ENCODE results near the gene CHMP4B.

CHMP4B gene

DNA sequence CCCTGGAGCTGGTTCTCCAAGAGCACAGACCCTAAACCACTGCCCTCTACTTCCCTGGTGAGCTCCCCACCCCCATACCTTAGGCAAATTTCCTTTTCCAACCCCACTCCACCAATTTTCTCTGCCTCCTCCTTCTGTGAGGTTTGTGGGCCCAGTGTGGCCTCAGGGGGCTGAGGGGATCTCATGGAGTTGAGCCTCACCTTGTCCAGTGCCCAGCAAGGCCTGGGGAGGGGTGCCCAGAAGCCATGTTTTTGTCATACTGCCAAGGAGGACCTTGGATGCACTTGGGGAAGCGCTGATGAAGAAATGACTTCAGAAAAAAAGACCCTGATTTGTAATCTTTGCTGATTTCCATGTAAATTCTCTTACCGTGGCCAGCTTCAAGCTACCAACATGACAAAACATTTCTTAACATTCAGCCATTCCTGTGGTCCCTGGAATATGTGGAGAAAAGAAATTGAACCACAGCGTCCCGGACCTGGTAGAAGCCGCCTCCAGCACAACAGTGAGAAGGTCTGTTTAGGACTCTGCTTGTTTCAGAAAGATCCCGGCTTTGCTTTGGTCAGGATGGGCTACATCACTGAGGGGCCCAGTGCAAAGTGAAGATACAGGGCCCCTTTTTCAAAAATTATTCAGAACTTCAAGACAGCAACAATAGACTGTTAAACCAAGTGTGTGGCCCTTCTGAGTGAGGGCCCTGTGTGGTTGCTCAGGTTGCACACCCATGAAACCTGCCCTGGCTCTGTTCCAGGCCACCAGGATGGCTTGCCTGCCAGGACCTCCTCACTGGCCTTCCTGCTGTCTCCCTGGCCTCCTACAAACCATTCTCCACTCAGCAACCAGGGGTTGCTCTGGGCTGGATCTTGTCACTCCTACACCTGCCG is 52.5 kb downstream of the CHMP4B start:
- no peak for DNase-seq (ENCODE audit: low read depth)

DNA sequence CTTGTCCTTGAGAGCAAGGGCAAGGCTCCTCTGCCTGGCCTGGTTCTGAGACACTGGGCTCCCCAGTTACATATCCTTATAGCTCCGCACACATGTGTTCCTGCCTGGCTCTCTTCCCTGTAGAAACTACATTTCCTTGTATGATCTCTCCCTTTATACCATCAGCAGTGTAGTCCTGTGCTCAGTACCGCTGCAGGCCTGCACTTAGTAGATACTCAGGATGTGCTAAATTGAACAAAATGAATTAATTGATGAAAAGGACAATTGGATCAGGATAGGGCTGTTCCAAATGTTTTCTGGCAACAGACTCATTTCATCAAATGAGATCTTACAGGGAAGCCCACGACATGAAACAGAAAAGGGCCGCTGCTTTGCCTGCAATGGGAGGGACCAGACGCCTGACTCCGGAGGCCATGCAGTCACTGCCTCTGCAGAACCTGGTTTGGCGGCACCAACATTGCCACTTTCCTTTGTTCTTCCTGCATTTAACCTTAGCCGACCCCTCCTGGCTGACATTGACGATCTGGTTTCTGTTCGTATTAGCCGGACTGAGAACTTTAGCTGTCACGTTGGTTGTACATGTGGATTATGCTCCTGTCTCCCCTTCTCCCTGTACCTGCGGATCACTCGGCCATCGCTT is 53.3 kb downstream of the CHMP4B start:
- no peak for DNase-seq (ENCODE audit: low read depth)

DNA sequence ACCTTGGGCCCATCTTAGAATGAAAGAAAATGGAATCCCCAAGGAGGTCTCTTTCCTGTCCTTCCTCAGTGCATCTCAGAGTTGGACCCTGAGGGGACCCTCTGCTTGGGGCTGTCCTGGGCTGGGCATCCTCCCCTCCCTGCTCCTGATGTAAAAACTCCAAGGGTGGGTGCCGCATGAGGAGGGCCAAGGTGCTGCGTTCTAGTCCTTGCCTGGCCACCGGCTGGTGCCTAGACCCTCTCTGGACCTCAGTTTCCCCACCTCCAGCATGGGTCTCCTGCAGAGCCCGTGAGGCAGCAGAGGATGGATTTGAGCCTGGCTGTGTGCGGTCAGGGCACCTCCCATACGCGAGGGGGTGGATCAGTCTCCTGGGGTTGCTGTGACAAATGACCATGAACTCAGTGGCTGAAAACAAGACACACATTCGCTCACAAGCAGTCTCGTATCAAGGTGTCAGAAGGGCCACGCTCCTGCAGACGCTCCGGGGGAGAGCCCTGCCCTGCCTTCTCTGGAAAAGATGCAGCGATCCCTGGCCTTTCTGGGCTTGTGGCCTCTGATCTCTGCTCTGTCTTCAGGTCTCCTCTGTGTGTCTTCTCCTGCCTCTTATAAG is 54.7 kb downstream of the CHMP4B start:
- DNase-seq (ENCODE audit: low read depth) = no peak

DNA sequence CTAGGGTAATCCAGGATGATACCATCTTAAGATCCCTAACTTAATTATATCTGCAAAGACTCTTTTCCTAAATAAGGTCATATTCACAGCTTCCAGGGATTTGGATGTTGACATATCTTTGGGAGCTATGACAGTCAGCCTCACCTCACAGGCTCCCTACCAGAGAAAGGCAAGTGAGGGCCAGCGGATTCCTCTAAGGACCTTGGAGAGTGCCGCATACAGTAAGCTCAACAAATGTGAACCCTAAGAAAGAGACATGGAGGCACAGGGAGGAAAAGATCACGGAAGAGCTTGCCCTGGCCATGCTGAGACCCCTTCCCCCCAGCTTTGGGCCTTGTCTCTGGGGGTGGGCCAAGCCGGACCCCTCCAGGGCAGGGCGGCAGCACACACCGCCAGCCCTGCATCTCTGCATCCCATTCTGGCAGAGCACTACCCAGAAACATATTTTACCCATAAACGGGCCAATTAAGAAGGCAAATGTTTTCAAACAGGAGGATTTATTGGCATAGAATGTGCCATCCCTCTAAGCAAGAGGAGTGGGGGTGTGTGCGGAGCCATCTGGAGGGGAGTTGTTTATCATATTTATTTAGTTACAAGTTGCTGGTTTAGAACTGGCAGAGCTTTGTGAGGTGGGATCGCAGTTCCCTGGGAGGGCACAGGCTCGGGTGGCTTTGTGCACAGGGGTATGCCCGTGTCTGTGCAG is 55.4 kb downstream of the CHMP4B start:
- no peak for DNase-seq (ENCODE audit: low read depth)

DNA sequence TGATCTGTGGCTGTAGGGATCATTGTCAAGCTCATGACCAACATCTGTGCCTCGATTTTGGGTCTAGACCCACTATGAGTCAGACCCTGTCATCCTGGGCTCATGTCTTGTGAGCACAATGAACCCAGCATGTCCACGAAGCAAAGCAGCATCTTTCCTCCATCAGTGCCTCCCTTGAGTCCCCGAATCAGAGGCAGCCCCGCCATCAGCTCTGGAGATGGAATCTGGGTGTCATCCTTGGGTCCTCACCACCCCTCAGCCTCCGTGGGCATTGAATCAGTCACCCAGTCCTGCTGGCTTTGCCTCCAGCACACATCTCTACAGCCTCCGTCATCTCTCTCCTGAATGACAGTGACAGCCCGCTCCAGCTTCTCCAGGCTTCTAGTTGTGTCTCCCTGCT is 56.9 kb downstream of the CHMP4B start:
- no peak for DNase-seq (ENCODE audit: low read depth)

DNA sequence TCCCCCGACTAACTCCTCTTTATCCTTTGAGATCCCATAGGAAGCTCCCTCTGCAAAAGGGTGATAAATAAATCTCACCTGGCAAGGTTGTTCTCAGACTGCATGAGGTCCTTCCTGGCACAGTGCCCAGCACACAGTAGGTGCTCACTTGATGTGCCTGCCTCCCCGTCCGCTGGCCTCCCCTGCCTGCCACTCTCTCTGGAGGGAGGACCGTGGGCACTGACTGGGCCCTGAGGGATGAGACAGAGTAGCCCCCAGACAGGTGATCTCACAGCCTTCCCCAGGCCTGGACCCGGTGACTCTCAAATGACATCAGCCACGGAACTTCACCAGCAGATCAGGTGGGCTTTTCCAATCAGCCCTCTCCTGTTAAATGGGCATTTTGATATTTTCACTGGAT is 57.4 kb downstream of the CHMP4B start:
- DNase-seq (ENCODE audit: low read depth) = no peak

DNA sequence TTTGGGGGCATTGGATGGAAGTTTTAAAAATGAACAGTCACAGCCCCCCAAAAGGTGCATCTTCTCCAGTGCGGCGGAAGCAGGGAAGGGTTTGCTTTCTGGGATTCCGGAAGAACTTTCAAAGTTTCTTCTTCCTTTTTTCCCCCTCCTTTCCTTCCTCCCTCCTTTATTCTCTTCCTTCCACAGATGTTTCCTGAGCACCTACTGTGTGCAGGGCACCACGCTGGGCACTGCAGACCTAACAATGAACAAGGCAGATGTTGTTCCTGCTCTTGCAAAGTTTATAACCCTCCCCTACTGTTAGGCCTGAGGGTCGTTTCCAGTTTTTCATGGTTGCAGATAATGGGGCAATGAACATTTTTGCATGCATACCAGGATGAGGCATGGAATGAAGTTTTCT is 58.1 kb downstream of the CHMP4B start:
- DNase-seq (ENCODE audit: low read depth) = no peak

DNA sequence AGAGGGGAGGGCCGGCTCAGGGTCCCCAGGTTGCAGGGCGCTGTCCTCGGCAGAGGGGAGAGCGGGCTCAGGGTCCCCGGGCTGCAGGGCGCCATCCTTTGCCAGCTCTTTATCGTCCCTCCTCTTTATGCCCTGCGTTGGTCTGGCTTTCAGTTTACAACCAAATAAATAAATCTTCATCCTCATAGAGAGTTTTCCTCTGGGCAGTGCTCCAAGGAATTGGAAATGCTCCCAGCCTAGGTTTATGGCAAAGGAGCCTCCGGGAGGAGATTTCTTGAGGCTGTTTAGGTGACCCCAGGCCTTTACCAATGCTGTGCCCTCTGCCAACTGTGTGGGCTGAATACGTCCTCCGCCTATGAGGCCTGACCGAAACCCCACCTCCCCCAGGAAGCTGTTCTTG is 60.2 kb downstream of the CHMP4B start:
- DNase-seq (ENCODE audit: low read depth) = no peak

DNA sequence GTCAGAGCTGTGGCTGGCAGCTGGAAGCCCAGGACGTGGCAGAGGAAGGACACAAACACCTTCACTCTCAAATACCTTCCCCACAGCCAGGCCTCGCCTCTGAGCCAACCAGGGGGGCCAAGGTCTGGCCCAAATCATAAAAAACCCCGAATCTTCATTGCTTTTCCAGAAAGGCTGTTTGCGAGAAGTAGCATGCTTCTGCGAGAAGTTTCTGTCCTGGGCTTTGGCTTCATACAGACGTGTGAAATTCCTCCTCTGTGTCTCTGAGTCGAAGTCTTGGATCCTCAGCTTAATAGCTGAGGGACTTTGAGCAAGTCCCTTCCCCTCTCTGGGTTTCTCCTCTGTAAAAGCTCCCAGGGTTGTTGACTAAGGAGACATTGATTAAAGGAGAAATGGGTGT is 63.0 kb downstream of the CHMP4B start:
- DNase-seq (ENCODE audit: low read depth) = no peak

DNA sequence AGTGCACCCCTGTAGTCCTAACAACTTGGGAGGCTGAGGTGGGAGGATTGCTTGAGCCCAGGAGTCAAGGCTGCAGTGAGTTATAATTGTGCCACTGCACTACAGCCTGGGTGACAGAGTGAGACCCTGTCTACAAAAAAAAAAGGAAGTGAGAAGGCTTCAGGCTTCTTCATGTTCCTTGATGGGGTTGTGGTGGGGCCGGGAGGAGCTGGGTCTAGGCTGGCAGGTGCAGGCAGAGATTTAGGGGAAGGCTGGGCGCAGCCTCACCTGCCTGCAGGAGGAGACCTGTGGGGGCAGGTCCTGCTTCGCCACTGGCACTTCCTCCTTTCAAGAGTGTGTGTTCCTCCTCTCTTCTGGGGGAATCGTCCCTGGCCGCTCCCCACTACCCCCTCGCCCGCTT is 63.9 kb downstream of the CHMP4B start:
- no peak for DNase-seq (ENCODE audit: low read depth)

DNA sequence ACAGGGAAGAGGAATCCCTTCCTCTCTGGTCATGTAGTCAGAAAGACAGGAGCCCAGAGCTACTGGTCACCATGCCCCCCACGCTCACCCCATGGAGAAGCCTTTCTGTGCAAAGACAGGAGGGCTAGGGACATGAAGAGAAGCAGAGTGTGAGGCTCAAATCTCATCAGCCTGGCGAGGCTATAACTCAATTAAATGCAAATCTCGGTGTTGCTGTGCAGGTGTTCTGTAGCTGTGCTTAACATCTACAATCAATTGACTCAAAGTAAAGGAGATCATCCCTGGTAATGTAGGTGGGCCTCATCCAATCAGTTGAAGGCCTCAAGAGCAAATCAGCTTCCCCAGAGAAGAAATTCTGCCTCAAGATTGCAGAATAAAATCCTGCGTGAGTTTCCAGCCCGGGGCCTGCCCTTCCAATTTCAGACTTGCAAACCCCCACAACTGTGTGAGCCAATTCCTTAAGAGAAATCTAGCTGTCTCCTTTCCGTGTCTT is 64.4 kb downstream of the CHMP4B start:
- no peak for DNase-seq (ENCODE audit: low read depth)

DNA sequence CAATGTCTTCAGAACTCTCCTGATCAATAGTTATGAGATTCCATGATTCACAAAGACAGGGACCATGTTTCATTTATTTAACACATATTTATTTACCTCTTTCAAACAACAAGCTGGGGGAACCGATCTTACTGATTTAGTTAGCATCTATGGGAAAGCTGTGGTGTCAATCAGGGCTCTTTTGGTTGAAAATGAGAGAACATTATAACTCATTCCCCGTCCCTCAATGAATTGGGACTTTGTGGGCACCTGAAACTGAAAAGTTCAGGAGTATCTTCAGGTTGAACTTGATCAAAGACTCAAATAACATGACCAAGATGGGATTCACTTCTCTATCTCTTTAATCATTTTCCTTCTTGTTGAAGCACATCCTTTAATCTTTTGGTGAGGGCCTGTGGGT is 67.4 kb downstream of the CHMP4B start:
- no peak for DNase-seq (ENCODE audit: low read depth)

DNA sequence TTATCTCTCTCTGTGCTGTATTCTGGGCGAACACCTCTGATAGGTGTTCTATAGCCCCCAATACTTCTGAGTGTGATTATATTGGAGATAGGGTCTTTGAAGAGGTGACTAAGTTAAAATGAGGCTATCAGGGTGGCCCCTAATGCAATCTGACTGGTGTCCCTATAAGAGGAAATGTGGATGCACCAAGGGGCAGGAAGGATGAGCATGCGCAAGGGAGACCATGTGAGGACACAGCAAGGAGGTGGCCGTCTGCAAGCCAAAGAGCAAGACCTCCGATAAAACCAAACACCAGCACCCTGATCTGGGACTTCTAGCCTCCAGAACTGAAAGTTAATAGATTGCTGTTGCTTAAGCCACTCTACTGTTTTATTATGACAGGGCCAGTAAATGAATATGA is 69.2 kb downstream of the CHMP4B start:
- DNase-seq (ENCODE audit: low read depth) = no peak

DNA sequence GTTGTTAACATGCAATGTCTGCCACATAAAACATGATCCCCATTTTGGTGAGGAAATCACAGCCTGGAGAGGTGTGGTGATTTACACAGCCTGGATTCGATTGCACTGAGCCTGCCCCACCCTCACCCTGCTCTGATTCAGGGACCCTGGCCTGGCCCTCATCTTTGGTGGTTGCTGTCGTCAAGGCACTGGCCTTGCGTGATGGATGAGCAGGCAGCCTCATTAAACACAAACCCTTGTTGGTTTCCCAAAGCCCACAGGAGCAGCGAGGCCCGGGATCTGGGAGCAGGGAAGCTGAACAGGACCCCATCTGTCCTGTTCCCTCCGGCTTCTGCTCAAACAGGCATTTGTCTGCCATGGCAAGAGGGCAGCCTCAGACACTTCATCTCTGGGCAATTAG is 70.8 kb downstream of the CHMP4B start:
- DNase-seq (ENCODE audit: low read depth) = no peak

DNA sequence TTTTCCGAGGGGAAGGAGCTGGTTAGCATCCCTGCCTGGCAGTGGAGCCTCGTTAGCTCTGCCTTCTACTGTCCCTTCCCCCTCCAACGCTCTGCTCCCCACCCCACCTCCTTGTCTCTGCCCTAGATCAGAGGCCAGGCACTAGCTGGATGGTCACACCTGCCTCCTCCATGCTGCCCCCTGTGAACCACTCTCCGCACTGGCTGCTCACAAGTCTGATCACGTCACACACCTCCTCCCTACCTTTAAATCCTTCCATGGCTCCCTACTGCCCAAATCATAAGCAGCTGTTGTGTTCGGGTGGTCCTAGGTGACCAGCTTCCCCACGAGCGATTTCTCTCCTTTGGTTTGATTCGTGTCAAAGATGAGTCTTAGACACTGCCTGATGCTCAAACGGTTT is 71.3 kb downstream of the CHMP4B start:
- no peak for DNase-seq (ENCODE audit: low read depth)

DNA sequence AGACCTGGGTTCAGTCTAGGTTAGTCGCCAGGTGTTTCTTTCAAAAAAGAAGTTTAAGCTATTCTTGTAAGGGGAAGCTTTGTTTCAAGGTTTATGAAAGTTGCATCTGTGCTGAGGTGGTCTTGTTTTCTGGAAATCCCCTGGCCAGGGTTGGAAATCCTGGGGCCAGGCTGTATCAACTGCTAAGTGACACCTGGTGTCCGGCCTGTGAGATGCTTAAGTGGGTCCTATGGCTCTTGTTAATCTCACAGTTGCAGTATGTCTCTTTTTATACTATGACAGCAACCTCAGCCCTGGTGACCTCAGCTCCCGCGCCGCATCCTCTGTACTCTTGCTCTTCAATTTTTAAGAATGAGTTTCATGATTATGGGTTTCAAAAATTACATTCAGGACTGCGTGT is 72.0 kb downstream of the CHMP4B start:
- DNase-seq (ENCODE audit: low read depth) = no peak

DNA sequence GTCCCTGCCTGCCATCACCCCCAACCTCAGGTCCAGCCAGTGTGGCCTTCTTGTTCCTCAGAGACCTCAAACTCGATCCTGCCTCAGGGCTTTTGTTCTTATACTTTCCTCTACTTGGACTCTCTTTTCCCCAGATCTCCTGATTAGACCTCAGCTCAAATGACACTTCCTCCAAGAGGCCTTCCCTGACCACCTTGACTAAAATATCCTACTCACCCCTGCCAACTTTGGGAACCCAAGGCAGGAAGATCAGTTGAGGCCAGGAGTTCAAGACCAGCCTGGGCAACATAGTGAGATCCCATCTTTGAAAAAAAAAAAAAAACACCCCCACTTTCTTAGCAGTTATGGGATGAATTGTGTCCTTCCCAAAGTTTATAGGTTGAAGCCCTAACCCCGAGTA is 73.5 kb downstream of the CHMP4B start:
- DNase-seq (ENCODE audit: low read depth) = no peak

DNA sequence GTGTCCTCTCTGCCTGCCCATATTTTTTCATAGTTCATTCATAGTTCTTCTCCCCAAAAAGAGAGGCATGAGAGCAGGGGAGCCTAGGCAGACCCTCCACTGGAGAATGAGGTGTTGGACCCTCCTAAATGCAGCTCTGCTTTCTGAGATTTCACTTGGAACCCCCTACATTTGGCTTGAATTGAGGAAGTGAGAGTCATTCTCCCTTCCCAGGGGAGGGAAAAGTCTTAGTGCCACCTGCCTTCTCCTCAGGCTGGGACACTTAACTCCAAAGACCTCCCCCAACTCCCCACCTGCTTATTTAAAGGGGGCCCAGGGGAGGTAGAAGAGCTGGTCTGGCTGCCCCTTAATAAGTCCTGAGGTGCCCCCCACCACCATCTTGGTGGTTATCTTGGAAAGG is 78.2 kb downstream of the CHMP4B start:
- no peak for DNase-seq (ENCODE audit: low read depth)

DNA sequence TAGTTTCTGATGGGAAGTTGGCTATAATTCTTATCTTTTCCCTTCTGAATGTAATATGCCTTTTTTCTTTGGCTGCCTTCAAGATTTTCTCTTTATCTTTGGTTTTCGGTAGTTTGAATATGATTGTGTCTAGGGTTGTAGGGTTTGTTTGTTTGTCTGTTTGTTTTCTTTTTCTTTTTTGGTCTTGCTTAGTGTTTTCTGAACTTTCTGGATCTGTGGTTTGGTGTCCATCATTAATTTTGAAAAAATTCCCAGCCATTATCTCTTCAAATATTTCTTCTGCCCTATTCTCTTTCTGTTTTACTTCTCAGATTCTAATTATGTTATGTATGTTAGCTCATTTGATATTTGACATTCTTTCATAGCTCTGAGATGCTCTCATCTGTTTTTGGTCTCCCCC is 79.4 kb downstream of the CHMP4B start:
- DNase-seq (ENCODE audit: low read depth) = no peak

DNA sequence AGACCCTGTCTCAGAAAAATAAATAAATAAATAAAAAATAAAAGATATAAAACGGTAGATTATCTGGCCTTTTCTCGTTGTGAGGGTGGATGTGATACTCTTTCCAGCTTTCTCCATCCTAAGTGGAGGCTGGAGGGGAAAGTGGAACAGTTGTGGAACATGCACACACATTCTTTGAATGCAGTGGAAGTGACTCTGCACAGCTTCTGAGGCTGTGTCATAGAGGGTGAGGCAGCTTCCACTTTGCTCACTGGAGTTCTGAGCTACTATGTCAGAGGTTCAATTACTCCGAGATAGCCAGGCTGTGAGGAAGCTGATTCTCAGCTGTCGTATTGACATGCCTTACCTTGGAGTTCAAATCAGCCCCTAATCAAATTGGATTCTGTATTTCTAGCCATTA is 82.2 kb downstream of the CHMP4B start:
- no peak for DNase-seq (ENCODE audit: low read depth)

DNA sequence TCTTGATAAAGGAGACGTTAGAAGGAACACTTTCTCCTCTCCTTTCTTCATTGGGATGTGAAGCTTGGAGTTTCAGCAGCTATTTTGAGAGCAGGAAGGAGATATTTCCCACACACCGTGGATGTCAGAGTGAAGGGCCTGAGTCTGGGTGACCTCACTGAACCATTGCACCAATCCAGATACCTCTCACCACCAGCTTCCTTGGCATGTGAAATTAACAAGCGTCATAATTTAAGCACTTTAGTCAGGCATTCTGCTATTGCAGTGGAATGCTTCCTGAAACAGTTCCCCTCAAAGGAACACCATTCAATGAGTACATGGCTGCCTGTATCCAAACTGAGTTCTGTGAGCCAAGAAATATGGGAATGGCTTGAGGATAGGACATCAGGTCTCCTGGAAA is 83.7 kb downstream of the CHMP4B start:
- DNase-seq (ENCODE audit: low read depth) = no peak

DNA sequence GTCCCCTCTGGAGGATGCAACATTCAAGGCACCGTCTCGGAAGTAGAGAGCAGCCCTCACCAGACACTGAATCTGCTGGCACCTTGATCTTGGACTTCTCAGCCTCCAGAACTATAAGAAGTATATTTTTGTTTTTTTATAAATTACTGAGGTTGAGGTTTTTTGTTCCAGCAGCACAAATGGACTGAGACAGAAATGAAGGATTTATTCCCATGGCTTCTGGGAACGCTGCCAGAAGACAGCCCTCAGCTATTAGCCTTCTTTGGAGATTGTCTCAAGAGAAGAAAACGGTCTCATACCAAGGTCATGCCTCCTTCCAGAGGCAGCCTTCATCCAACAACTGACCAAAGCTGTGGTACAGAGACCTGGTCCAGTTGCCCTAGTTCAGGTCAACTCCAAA is 85.4 kb downstream of the CHMP4B start:
- no peak for DNase-seq (ENCODE audit: low read depth)
